HEK293 (cell line): ENCODE results near the gene SMIM13.

Source experiments
- CTCF ChIA-PET: fragments of 350-600 bp; formaldehyde crosslinking; extraction: SDS; loops from one replicate; lab custom pipeline; 2021; ENCODE audit warnings: antibody characterized with exemption; lab: Yijun Ruan, JAX
- POLR2A ChIA-PET: fragments of 300-600 bp; formaldehyde crosslinking; extraction: SDS; loops from one replicate; lab custom pipeline; 2020; ENCODE audit warnings: antibody characterized with exemption, inconsistent platforms; lab: Yijun Ruan, JAX
- H3K27ac ChIP-seq: fragments of 200-500 bp; sonication (Bioruptor generic); 2 replicates; pipeline ENCODE4 v1.5.1; 2014; ENCODE audit warnings: low read depth, low read length, control low read depth, inconsistent platforms; ENCODE audit errors: extremely low read depth
- H3K36me3 ChIP-seq, 2 experiments: fragments of 200-500 bp in 1 of 2; sonication (Bioruptor generic) in 1 of 2; 1 replicate in 1 of 2; 2 replicates in 1 of 2; pipeline ENCODE4 v1.5.1; 2014 to 2017; ENCODE audit warnings: inconsistent platforms in 2 of 2, low read length in 2 of 2; ENCODE audit not compliant: control insufficient read depth in 2 of 2, insufficient read depth in 1 of 2
- H3K4me1 ChIP-seq: fragments of 200-500 bp; sonication (Bioruptor generic); 2 replicates; pipeline ENCODE4 v1.5.1; 2014; ENCODE audit warnings: mild to moderate bottlenecking, low read length, inconsistent platforms; ENCODE audit not compliant: control insufficient read depth, insufficient read depth
- H3K4me3 ChIP-seq: 2 replicates; pipeline ENCODE4 v1.5.1; 2011; ENCODE audit warnings: low read depth, mild to moderate bottlenecking, control low read depth, low read length, moderate library complexity
- H3K9me3 ChIP-seq: fragments of 200-500 bp; sonication (Bioruptor generic); 2 replicates; pipeline ENCODE4 v1.5.1; 2014; ENCODE audit warnings: low read depth, low read length, inconsistent platforms; ENCODE audit not compliant: control insufficient read depth, insufficient read depth
- GFI1B ChIP-seq: fragments of 450-650 bp; formaldehyde crosslinking; IDR thresholded peaks from 2 replicates; pipeline ENCODE4 v1.5.1; 2016; ENCODE audit warnings: missing biosample characterization, missing genetic modification characterization
- GLIS1 ChIP-seq: fragments of 450-650 bp; formaldehyde crosslinking; IDR thresholded peaks from 2 replicates; pipeline ENCODE4 v1.5.1; 2016; ENCODE audit warnings: missing biosample characterization, missing genetic modification characterization
- KLF16 ChIP-seq: fragments of 450-650 bp; formaldehyde crosslinking; IDR thresholded peaks from 2 replicates; pipeline ENCODE4 v1.5.1; 2017; ENCODE audit warnings: missing biosample characterization, missing genetic modification characterization
- PRDM10 ChIP-seq: fragments of 450-650 bp; formaldehyde crosslinking; IDR thresholded peaks from 2 replicates; pipeline ENCODE4 v1.5.1; 2016; ENCODE audit warnings: missing biosample characterization, missing genetic modification characterization
- REST ChIP-seq: fragments of 450-650 bp; formaldehyde crosslinking; IDR thresholded peaks from 2 replicates; pipeline ENCODE4 v1.5.1; 2016; ENCODE audit warnings: missing biosample characterization, missing genetic modification characterization
- SALL2 ChIP-seq: fragments of 450-650 bp; formaldehyde crosslinking; IDR thresholded peaks from 2 replicates; pipeline ENCODE4 v1.5.0; 2017; ENCODE audit warnings: missing biosample characterization, mild to moderate bottlenecking, missing genetic modification characterization, borderline replicate concordance
- ZBTB7A ChIP-seq: fragments of 450-650 bp; formaldehyde crosslinking; IDR thresholded peaks from 2 replicates; pipeline ENCODE4 v1.5.1; 2016; ENCODE audit warnings: low read depth, missing biosample characterization, missing genetic modification characterization
- ZFP37 ChIP-seq: fragments of 450-650 bp; formaldehyde crosslinking; IDR thresholded peaks from 2 replicates; pipeline ENCODE4 v1.5.1; 2016; ENCODE audit warnings: missing biosample characterization, missing genetic modification characterization
- ZNF140 ChIP-seq: fragments of 450-650 bp; formaldehyde crosslinking; IDR thresholded peaks from 2 replicates; pipeline ENCODE4 v1.5.1; 2016; ENCODE audit warnings: missing biosample characterization, missing genetic modification characterization
- ZNF169 ChIP-seq: fragments of 450-650 bp; formaldehyde crosslinking; IDR thresholded peaks from 2 replicates; pipeline ENCODE4 v1.5.1; 2016; ENCODE audit warnings: missing biosample characterization, missing genetic modification characterization
- ZNF175 ChIP-seq: fragments of 450-650 bp; formaldehyde crosslinking; IDR thresholded peaks from 2 replicates; pipeline ENCODE4 v1.5.1; 2016; ENCODE audit warnings: missing biosample characterization, missing genetic modification characterization
- ZNF223 ChIP-seq: fragments of 450-650 bp; formaldehyde crosslinking; IDR thresholded peaks from 2 replicates; pipeline ENCODE4 v1.5.1; 2016; ENCODE audit warnings: missing biosample characterization, missing genetic modification characterization
- ZNF248 ChIP-seq: fragments of 450-650 bp; formaldehyde crosslinking; IDR thresholded peaks from 2 replicates; pipeline ENCODE4 v1.5.1; 2017; ENCODE audit warnings: missing biosample characterization, missing genetic modification characterization
- ZNF335 ChIP-seq: fragments of 450-650 bp; formaldehyde crosslinking; conservative IDR thresholded peaks from 2 replicates; pipeline ENCODE4 v1.5.1; 2016; ENCODE audit warnings: missing biosample characterization, missing genetic modification characterization
- ZNF404 ChIP-seq: fragments of 450-650 bp; formaldehyde crosslinking; IDR thresholded peaks from 2 replicates; pipeline ENCODE4 v1.5.1; 2017; ENCODE audit warnings: missing biosample characterization, missing genetic modification characterization
- ZNF521 ChIP-seq: fragments of 450-650 bp; formaldehyde crosslinking; IDR thresholded peaks from 2 replicates; pipeline ENCODE4 v1.5.1; 2017; ENCODE audit warnings: missing biosample characterization, mild to moderate bottlenecking, missing genetic modification characterization
- ZNF768 ChIP-seq: fragments of 450-650 bp; formaldehyde crosslinking; IDR thresholded peaks from 2 replicates; pipeline ENCODE4 v1.5.1; 2018; ENCODE audit warnings: missing biosample characterization, mild to moderate bottlenecking, missing genetic modification characterization
- ZSCAN30 ChIP-seq: fragments of 450-650 bp; IDR thresholded peaks from 2 replicates; pipeline ENCODE4 v1.5.1; 2018; ENCODE audit warnings: missing biosample characterization, mild to moderate bottlenecking, missing genetic modification characterization, moderate library complexity
- ZSCAN5A ChIP-seq: fragments of 450-650 bp; formaldehyde crosslinking; IDR thresholded peaks from 2 replicates; pipeline ENCODE4 v1.5.1; 2016; ENCODE audit warnings: missing biosample characterization, missing genetic modification characterization
- TF ChIP-seq, protein P1 (sequence below): fragments of 450-650 bp; formaldehyde crosslinking; IDR thresholded peaks from 2 replicates; pipeline ENCODE4 v1.5.1; 2016; ENCODE audit warnings: missing biosample characterization, missing genetic modification characterization
- TF ChIP-seq, protein P2 (sequence below): fragments of 450-650 bp; formaldehyde crosslinking; IDR thresholded peaks from 2 replicates; pipeline ENCODE4 v1.5.1; 2017; ENCODE audit warnings: missing biosample characterization, missing genetic modification characterization
- TF ChIP-seq, protein P3 (sequence below): fragments of 450-650 bp; formaldehyde crosslinking; IDR thresholded peaks from 2 replicates; pipeline ENCODE4 v1.5.1; 2017; ENCODE audit warnings: missing biosample characterization, mild to moderate bottlenecking, missing genetic modification characterization, moderate library complexity

The SMIM13 gene

DNA sequence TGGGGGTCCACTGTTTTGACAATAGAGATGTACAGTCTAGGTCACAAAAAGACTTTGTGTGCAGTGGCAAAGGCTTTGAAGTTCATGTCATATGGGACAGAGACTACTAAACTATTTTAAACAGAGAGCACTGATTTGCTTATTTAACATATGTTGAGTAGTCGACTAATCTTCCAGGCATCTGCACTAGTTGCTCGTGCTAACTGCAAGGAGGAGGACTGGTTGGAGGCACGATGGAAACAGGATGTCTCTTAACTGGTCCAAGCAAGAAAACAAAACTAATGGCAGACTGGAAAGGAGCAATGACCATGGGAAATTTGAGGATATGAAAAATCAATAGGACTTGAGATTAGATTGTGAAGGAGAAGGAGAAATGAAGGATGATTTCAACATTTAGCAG, 46.4 kb downstream of the SMIM13 start (continued):
- TF ChIP-seq REST (tag by site-specific recombination) (no peak), PRDM10 (tag by site-specific recombination) (no peak), ZNF335 (tag by site-specific recombination) (no peak), ZNF223 (tag by site-specific recombination) (no peak), ZNF404 (tag by site-specific recombination) (no peak), KLF16 (no peak), ZFP37 (tag by site-specific recombination) (no peak), ZNF521 (no peak), ZSCAN5A (no peak), ZNF140 (tag by site-specific recombination) (no peak)
- TF ChIP-seq, protein P1, sequence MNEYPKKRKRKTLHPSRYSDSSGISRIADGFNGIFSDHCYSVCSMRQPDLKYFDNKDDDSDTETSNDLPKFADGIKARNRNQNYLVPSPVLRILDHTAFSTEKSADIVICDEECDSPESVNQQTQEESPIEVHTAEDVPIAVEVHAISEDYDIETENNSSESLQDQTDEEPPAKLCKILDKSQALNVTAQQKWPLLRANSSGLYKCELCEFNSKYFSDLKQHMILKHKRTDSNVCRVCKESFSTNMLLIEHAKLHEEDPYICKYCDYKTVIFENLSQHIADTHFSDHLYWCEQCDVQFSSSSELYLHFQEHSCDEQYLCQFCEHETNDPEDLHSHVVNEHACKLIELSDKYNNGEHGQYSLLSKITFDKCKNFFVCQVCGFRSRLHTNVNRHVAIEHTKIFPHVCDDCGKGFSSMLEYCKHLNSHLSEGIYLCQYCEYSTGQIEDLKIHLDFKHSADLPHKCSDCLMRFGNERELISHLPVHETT, result no peak
- TF ChIP-seq, protein P2, sequence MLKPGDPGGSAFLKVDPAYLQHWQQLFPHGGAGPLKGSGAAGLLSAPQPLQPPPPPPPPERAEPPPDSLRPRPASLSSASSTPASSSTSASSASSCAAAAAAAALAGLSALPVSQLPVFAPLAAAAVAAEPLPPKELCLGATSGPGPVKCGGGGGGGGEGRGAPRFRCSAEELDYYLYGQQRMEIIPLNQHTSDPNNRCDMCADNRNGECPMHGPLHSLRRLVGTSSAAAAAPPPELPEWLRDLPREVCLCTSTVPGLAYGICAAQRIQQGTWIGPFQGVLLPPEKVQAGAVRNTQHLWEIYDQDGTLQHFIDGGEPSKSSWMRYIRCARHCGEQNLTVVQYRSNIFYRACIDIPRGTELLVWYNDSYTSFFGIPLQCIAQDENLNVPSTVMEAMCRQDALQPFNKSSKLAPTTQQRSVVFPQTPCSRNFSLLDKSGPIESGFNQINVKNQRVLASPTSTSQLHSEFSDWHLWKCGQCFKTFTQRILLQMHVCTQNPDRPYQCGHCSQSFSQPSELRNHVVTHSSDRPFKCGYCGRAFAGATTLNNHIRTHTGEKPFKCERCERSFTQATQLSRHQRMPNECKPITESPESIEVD (tag by site-specific recombination), result no peak

DNA sequence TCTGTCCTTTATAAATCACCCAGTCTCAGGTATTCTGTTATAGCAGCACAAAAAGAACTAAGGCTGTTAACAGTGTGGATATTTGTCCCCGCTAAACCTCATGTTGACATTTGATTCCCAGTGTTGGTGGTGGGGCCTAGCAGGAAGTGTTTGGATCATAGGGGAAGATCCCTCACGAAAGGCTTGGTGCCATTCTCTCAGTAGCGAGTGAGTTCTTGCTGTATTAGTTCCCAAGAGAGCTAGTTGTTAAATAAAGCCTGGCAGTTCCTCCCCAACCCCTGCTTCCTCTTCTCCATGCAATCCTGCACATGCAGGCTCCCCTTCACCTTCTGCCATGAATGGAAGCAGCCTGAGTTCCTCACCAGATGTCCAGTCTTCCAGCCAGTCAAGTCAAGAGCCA, 47.7 kb downstream of the SMIM13 start:
- Histone ChIP-seq H3K4me1 (no peaks in the 10 kb centered on the region), H3K4me3 (no peak overlapping the region), H3K36me3 (no peaks in the 10 kb centered on the region), H3K27ac (no peak overlapping the region), H3K9me3 (no peaks in the 10 kb centered on the region)
- CTCF ChIA-PET, result interaction anchor here (0.6 to 1.3 kb wide), 3 partner anchors 105 to 355 kb away, joined by 3 to 5 read pairs (median 3); no protein-coding TSS in a partner anchor
- POLR2A ChIA-PET, result no interaction called here
- TF ChIP-seq ZSCAN30 (tag by site-specific recombination) (no peak), GLIS1 (no peak), GFI1B (tag by site-specific recombination) (no peak), ZNF248 (tag by site-specific recombination) (no peak), ZBTB7A (tag by site-specific recombination) (no peak), ZNF175 (tag by site-specific recombination) (no peak), SALL2 (tag by site-specific recombination) (no peak), ZNF169 (tag by site-specific recombination) (no peak), ZNF768 (no peak)
- TF ChIP-seq, protein P3, sequence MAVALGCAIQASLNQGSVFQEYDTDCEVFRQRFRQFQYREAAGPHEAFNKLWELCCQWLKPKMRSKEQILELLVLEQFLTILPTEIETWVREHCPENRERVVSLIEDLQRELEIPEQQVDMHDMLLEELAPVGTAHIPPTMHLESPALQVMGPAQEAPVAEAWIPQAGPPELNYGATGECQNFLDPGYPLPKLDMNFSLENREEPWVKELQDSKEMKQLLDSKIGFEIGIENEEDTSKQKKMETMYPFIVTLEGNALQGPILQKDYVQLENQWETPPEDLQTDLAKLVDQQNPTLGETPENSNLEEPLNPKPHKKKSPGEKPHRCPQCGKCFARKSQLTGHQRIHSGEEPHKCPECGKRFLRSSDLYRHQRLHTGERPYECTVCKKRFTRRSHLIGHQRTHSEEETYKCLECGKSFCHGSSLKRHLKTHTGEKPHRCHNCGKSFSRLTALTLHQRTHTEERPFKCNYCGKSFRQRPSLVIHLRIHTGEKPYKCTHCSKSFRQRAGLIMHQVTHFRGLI (tag by site-specific recombination), result no peak
